GM23248 (cell line): ENCODE measurements around the gene FNDC3B. TPM values are rescaled to one million over a fixed set of nuclear protein-coding genes. Genes with fewer than 3 reads are reported as not detected.

Source experiments
- DNase-seq: peaks from one replicate; pipeline ENCODE4 v3.0.0-alpha.2; 2015
- H2AFZ ChIP-seq: fragments of 200-600 bp; sonication (generic); 2 replicates; pipeline ENCODE4 v1.6.1; 2016; ENCODE audit warnings: antibody characterized with exemption
- H3F3A ChIP-seq: fragments of 200-600 bp; sonication (generic); 2 replicates; pipeline ENCODE4 v1.6.1; 2016; ENCODE audit warnings: mild to moderate bottlenecking, antibody characterized with exemption, mixed run types; ENCODE audit not compliant: insufficient read depth
- H3K27ac ChIP-seq: fragments of 200-600 bp; sonication (generic); 2 replicates; pipeline ENCODE4 v1.5.1; 2016; ENCODE audit warnings: mild to moderate bottlenecking
- H3K27me3 ChIP-seq: fragments of 200-600 bp; sonication (generic); replicated peaks from 2 replicates; pipeline ENCODE4 v1.6.1; 2016; ENCODE audit warnings: mild to moderate bottlenecking; ENCODE audit not compliant: insufficient read depth
- H3K36me3 ChIP-seq: fragments of 200-600 bp; sonication (generic); 2 replicates; pipeline ENCODE4 v1.6.1; 2016; ENCODE audit warnings: low read depth, mild to moderate bottlenecking
- H3K4me1 ChIP-seq: fragments of 200-600 bp; sonication (generic); 2 replicates; pipeline ENCODE4 v1.6.1; 2016; ENCODE audit warnings: mild to moderate bottlenecking; ENCODE audit not compliant: insufficient read depth
- H3K4me2 ChIP-seq: fragments of 200-600 bp; sonication (generic); one replicate; pipeline ENCODE4 v1.6.1; 2016; ENCODE audit warnings: mild to moderate bottlenecking; ENCODE audit not compliant: unreplicated experiment
- H3K4me3 ChIP-seq: fragments of 200-600 bp; sonication (generic); 2 replicates; pipeline ENCODE4 v1.5.1; 2016; ENCODE audit warnings: mild to moderate bottlenecking
- H3K79me2 ChIP-seq: fragments of 200-600 bp; sonication (generic); 2 replicates; pipeline ENCODE4 v1.6.1; 2016; ENCODE audit warnings: mild to moderate bottlenecking; ENCODE audit not compliant: insufficient read depth
- H3K9ac ChIP-seq: fragments of 200-600 bp; sonication (generic); 2 replicates; pipeline ENCODE4 v1.6.1; 2016; ENCODE audit warnings: mild to moderate bottlenecking
- H3K9me2 ChIP-seq: fragments of 200-600 bp; sonication (generic); 2 replicates; pipeline ENCODE4 v1.6.1; 2016; ENCODE audit warnings: mixed run types, mild to moderate bottlenecking, moderate library complexity; ENCODE audit not compliant: insufficient read depth
- H3K9me3 ChIP-seq: fragments of 200-600 bp; sonication (generic); one replicate; pipeline ENCODE4 v1.6.1; 2017; ENCODE audit warnings: low read depth
- H4K20me1 ChIP-seq: fragments of 200-600 bp; sonication (generic); 2 replicates; pipeline ENCODE4 v1.6.0; 2016; ENCODE audit not compliant: insufficient read depth
- EZH2 ChIP-seq: fragments of 200-600 bp; sonication (generic); IDR thresholded peaks from 2 replicates; pipeline ENCODE4 v1.6.1; 2018; ENCODE audit warnings: antibody characterized with exemption, mild to moderate bottlenecking; ENCODE audit not compliant: insufficient read depth, poor library complexity, severe bottlenecking
- EZH2phosphoT487 ChIP-seq: fragments of 200-600 bp; sonication (generic); IDR thresholded peaks from 2 replicates; pipeline ENCODE4 v1.6.1; 2018; ENCODE audit warnings: antibody characterized with exemption, moderate library complexity, mild to moderate bottlenecking, low read depth; ENCODE audit not compliant: insufficient read depth
- WGBS, 2 experiments: methylation state at CpG; one replicate each; pipeline ENCODE4 v1.1.6; 2015 to 2017; ENCODE audit warnings: low lambda C conversion rate in 2 of 2, low coverage in 1 of 2; ENCODE audit errors: missing lambda C conversion rate in 2 of 2; 5-methylcytosine and 5-hydroxymethylcytosine counted together
- in situ Hi-C: fragments of 300-500 bp; cut with MboI; formaldehyde crosslinking; loops from 2 replicates; pipeline ENCODE4 v1.15.0; 2020
- polyA plus RNA-seq: library from polyadenylated mRNA; unstranded; fragments of >200 nt; fragmentation: Nextera tagmentation; extraction: Ambion mirVana; gene quantifications from 2 replicates; pipeline ENCODE4 v1.2.1, GENCODE V29; 2016
- total RNA-seq: library from RNA; depleted of rRNA; stranded (reverse); fragments of >200 nt; shearing (Covaris generic); gene quantifications from 2 replicates; pipeline ENCODE4 v1.2.3, GENCODE V29; 2014

Gene FNDC3B
- total and polyA plus RNA-seq, 2 experiments from 2014 or later = 85.5 to 123 TPM

DNA sequence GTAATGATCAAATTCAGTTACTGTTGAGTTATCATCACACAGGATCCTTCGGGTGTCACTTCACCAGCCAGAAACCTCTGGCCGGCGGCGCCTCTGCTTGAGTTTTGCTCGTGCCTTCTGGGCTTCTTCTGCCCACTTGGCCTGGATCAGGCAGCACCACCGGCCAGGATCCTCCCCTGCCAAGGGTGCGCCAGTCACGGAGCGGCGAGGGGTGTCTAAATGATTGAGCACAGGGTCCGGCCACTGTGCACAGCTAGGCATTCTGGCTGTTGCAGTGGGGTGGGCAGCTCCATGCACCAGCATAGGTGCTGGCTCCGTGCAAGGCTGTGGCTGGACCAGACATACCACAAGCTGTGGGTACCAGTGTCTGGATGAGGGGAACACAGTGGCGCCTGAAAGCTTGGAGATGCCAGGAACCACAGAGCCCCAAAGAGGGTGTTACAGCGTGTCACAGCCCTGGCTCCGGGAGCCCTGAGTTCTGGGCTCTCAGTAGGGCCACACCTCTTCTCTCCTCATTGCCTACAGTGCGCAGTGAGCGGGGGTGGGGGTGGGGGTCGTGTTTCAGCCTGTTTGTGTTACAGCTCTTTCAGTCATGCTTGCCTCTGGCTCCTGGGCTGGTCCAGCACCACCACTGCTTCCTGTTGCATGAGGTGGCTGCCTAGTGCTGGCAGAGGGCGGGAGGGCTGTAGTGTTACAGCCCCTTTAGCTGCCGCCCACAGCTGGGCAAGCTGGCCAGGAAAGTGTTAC lies 169.4 kb downstream of the FNDC3B start:
- Histone ChIP-seq H3K9ac (no peak overlapping the region), H2AFZ (no peak overlapping the region), H3K4me2 (no peak overlapping the region), H3K36me3 (peaks cover 6% of the 10 kb centered on the region; the same call in 1 of the 2 replicates), H3K4me1 (peaks cover 44% of the 10 kb centered on the region), H3K27ac (peak overlapping the region; percentile 10; the same call in 1 of the 2 replicates), H3K79me2 (peaks cover 100% of the 10 kb centered on the region), H3F3A (peaks cover 63% of the 10 kb centered on the region), H3K4me3 (no peak overlapping the region), H3K9me2 (no peaks in the 10 kb centered on the region), H3K27me3 (no peaks in the 10 kb centered on the region), H4K20me1 (no peaks in the 10 kb centered on the region; the same call in 1 of the 2 replicates), H3K9me3 (no peaks in the 10 kb centered on the region)
- peak; percentile 34 for DNase-seq
- in situ Hi-C loops = no loop called here
- no peak for TF ChIP-seq EZH2phosphoT487
- no peak for TF ChIP-seq EZH2
- 71 to 76% methylated on average over 20 of the region's 20 CpGs for WGBS, 2 experiments

DNA sequence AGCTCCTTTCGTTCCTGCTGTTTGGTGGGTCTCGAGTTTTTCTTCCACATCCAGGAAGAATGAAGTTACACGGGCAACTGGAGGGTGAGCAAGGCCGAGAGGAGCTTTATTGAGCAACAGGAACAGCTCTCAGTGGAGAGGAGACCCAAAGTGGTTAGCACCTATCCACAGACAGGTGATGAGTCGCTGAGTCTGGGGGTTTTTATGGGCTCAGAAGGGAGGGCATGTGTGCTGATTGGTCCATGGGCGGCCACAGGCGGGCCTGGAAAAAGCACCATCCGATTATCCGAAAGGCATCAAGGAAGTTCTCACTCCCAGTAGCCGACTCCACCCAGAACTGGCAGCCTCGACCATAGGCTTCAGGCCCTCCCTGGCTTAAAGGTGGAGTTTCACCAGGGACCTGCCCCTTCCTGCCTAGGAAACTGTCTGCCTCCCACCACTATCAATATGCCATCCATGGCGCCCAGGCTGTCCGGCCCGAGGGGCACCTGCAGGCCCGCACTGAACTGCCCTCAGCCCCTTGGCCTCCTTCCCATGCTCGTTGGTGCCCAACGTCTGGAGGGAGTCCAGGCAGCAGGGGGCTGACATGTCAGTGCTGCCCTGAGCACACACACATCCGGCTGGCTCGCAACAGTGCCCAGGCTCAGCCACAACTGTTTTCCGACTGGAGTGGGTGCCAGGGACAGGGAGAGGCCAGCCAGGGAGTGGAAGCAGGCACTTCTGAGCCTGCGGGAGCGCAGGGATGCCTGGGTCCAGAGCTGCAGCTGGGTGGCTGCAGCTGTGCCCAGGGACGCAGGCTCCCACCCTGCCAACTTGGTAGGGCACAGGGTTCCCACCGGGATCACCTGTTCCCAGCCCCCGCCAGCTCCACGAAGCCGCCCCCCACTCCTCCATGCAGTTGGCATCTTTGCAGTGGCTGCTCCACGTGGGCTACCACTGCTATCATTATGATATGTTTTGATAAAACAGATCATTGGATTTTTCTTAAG lies 170.2 kb downstream of the FNDC3B start:
- Histone ChIP-seq H3K36me3 (peaks cover 6% of the 10 kb centered on the region; the same call in 1 of the 2 replicates), H3K9me2 (no peaks in the 10 kb centered on the region), H3K27me3 (no peaks in the 10 kb centered on the region), H3K9ac (no peak overlapping the region), H3K4me3 (no peak overlapping the region), H2AFZ (no peak overlapping the region), H3K4me2 (no peak overlapping the region), H3K79me2 (peaks cover 100% of the 10 kb centered on the region), H4K20me1 (no peaks in the 10 kb centered on the region; the same call in 1 of the 2 replicates), H3K27ac (peak overlapping the region; percentile 10; the same call in 1 of the 2 replicates), H3K9me3 (no peaks in the 10 kb centered on the region), H3F3A (peaks cover 59% of the 10 kb centered on the region), H3K4me1 (peaks cover 44% of the 10 kb centered on the region)
- 72 to 73% methylated on average over 28 of the region's 28 CpGs for WGBS, 2 experiments
- DNase-seq = no peak
- TF ChIP-seq EZH2 (no peak), EZH2phosphoT487 (no peak)
- in situ Hi-C loops = no loop called here

DNA sequence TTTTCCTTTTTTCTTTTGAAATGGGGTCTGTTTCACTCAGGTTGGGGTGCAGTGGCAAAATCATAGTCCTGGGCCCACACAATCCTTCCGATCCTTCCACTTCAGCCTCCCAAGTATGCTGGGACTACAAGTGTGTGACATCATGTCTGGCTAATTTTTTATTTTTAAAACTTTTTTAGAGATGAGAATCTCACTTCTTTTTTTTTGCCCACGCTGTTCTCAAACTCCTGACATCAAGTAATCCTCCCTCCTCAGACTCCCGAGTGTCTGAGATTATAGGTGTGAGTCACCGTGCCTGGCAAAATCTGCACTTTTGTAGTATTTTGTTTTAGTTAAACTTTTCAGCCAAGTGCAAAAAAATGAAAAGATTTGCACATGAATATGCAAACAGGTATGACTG lies 171.0 kb downstream of the FNDC3B start:
- H3K9me2 ChIP-seq = no peaks in the 10 kb centered on the region
- H3K27ac ChIP-seq = peak overlapping the region; percentile 47
- 74 to 75% methylated on average over 4 of the region's 4 CpGs for WGBS, 2 experiments
- H3F3A ChIP-seq = peaks cover 52% of the 10 kb centered on the region
- H3K4me1 ChIP-seq = peaks cover 37% of the 10 kb centered on the region
- no peaks in the 10 kb centered on the region for H3K9me3 ChIP-seq
- H3K4me2 ChIP-seq = no peak overlapping the region
- no peak overlapping the region for H3K9ac ChIP-seq
- H3K27me3 ChIP-seq = no peaks in the 10 kb centered on the region
- H4K20me1 ChIP-seq = no peaks in the 10 kb centered on the region; the same call in 1 of the 2 replicates
- TF ChIP-seq EZH2phosphoT487 (no peak), EZH2 (no peak)
- peak; percentile 47 for DNase-seq
- H3K36me3 ChIP-seq = peaks cover 5% of the 10 kb centered on the region; the same call in 1 of the 2 replicates
- in situ Hi-C loops = no loop called here
- peaks cover 100% of the 10 kb centered on the region for H3K79me2 ChIP-seq
- no peak overlapping the region for H3K4me3 ChIP-seq
- H2AFZ ChIP-seq = no peak overlapping the region

DNA sequence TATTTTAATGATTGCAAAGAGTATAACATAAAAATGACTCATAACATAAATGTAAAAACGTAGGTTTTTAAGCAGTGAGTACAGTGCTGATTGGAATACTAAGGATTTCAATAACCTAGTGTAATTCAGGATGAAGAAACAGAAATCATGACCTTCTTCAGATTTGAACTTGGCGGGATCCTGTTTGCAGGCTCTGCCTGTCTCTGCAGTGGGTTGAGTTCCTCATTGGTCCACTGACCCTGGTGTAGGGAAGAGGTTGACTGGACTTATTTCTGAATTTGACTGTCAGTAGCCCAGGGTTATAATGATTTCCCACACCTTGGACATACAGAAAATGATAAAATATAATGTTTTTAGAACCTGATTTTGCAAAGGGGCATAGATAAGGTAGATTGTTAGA lies 171.7 kb downstream of the FNDC3B start:
- no peak overlapping the region for H3K9ac ChIP-seq
- no peaks in the 10 kb centered on the region for H3K36me3 ChIP-seq
- no peak for TF ChIP-seq EZH2
- TF ChIP-seq EZH2phosphoT487 = no peak
- H3K27ac ChIP-seq = peak overlapping the region; percentile 47
- in situ Hi-C loops = no loop called here
- no peaks in the 10 kb centered on the region; the same call in 1 of the 2 replicates for H4K20me1 ChIP-seq
- no peaks in the 10 kb centered on the region for H3K9me3 ChIP-seq
- no peak overlapping the region for H3K4me3 ChIP-seq
- peaks cover 30% of the 10 kb centered on the region for H3K4me1 ChIP-seq
- no peaks in the 10 kb centered on the region for H3K27me3 ChIP-seq
- H3F3A ChIP-seq = peaks cover 45% of the 10 kb centered on the region
- no peak for DNase-seq
- H2AFZ ChIP-seq = no peak overlapping the region
- H3K79me2 ChIP-seq = peaks cover 100% of the 10 kb centered on the region
- H3K9me2 ChIP-seq = no peaks in the 10 kb centered on the region
- WGBS, 2 experiments = 82 to 88% methylated on average over 2 of the region's 2 CpGs
- no peak overlapping the region for H3K4me2 ChIP-seq
